Stimulated activated CD4-positive, alpha-beta T cell treated with anti-CD3 and anti-CD28 coated beads, Interleukin-12 subunit alpha, Interleukin-12 subunit beta, amount 100 ng/mL, for 4 hours (primary cell): ENCODE results near the gene NR1H4.
"Not testable (repeated sequence)": the region's sequence is repeated elsewhere in the genome, so short reads cannot be mapped to it uniquely, and the experiment has no call there.

ENCODE experiments used
- DNase-seq: peaks from one replicate; pipeline ENCODE4 v3.0.0-alpha.2; 2020

Gene NR1H4

GRCh38 chr12:100520048-100520769 lies 46.5 kb downstream of the NR1H4 start:
- DNase-seq: no peak

- DNase-seq: no peak
Measured at GRCh38 chr12:100521958-100522357, 48.3 kb downstream of the NR1H4 start.

- DNase-seq: no peak
Measured at GRCh38 chr12:100528034-100528433, 54.4 kb downstream of the NR1H4 start.

DNA sequence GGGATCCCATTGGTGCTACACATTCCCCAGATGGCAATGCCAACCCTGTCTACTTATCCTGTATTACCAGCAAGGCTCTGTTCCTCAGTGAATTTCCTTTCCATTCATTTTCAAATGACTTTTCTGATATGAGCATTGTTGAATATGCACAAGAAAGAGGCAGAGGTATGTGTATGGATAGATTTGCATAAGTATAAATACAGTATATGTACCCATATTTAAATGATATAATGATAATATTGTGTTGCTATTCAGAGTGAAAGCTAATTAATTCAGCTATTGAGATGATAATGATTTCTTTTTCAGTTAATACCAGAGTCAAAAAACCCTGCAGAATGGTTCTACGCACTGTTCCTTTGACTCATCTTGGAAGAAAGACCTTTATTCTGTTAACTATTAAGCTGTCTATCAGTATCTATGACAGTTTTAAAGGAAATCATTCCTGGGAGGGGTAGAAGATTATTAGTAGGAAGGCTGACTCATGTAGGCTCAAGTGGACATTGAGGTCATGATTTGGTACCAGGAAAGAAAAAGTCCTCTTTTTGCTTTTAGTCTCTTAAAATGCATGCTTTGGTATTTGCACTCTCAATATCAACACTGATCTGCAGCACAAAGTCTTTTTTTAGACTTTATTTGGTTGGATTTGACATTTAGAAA lies 54.9 kb downstream of the NR1H4 start:
- DNase-seq: no peak

DNA sequence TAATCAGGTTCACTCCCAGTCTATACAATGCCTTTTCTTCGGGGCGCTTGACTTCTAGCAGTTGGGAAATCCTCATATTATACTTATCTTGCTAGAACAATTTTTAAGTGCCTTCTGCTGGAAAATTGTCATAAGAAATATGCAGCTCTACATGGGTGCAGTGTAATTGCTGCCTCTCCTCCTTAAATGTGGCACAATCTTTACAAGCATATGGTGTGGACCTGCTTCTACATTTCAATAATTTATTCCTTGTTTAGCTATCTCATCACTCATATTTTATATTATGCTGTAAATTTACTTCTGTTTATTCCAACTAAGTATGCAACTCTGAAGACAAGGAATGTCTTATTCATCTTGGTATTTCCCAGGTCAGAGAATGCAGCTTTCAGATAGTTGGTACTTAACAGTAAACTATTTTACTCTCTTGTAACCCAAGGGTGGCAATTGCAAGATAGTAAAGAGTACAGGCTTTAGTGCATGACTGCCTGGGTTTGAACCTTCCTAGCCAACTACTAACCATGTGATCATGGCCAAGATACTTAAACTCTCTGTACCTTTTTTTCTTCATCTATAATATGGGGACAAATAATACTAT lies 56.2 kb downstream of the NR1H4 start:
- no peak for DNase-seq

GRCh38 chr12:100533376-100533775 lies 59.7 kb downstream of the NR1H4 start:
- no peak for DNase-seq

DNA sequence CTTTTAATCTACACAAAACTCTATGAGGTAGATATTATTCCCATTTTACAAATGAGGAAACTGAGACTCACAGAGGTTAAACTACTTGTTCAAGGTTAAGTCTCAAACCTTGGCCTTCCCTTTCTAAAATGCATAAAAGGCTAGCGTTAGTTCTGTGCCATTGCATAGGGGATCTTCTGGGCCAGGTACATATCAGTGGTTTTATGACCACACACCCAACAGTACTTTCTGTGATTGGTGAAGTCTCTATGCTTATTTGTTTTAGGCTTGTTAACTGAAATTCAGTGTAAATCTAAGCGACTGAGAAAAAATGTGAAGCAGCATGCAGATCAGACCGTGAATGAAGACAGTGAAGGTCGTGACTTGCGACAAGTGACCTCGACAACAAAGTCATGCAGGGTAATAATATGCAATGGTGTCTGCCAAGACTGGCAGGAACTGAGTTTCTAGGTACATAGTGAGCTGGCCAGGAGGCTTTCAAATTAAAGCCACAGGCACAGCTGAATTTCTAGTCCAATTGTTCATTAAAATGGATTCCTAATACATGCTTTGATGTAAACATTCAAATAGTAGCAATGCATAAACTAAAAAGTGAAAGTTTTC lies 61.1 kb downstream of the NR1H4 start:
- no peak for DNase-seq

DNA sequence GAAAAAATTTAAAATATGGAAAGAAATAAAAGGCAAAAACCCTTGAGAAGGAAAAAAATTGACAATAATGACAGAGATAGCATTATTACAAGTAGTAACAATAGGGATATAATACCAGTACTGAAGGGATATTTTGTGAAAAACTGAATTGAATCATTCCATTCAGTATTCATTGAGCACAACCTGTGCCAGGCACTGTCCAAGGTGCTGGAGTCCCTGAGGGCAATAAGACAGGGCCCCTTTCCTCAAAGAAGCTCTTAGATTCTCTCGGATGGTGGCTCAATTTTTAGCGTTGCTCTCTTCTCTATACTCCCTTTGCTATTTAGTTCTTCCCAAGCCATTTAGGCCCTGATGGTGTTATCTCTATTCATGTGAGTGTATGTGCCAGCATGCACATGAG lies 65.5 kb downstream of the NR1H4 start:
- no peak for DNase-seq

DNA sequence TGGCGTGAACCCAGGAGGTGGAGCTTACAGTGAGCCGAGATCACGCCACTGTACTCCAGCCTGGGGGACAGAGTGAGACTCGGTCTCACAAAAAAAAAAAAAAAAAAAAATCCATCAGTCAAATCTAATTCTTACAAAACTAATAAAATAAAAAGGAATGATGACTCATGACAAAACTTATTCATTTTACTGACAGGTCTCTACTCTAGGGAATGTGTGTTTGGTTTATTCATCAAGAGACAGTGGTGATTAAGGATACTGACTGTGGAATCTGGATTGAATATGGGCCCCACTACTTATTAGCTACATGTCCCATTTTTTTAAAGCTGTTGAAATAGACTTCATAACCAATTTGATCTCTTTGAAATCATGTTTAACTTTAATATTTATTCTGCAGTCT lies 70.5 kb downstream of the NR1H4 start:
- no peak for DNase-seq

GRCh38 chr12:100545092-100545491 lies 71.4 kb downstream of the NR1H4 start:
- DNase-seq: no peak

DNA sequence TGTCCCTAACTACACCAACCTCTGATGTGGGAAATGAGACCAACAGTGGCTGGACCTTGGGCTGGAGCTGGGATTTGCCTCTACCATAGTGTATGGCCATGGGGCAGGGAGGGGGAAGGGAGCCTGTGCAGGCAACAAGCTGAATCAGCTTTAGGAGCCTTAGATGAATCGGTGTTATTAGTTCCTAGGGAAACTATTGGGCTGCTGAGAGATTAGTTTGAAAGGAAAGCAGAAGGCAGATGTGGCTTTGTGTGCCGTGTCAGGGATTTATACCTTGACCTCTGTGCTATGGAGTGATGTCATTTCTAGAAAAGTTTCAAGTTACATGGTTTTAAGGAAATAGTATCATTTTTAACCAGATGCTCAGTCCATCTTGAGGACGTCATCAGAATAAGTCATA lies 80.3 kb downstream of the NR1H4 start:
- DNase-seq: no peak

- DNase-seq: no peak
Measured at GRCh38 chr12:100554608-100555077, 81.0 kb downstream of the NR1H4 start.

DNA sequence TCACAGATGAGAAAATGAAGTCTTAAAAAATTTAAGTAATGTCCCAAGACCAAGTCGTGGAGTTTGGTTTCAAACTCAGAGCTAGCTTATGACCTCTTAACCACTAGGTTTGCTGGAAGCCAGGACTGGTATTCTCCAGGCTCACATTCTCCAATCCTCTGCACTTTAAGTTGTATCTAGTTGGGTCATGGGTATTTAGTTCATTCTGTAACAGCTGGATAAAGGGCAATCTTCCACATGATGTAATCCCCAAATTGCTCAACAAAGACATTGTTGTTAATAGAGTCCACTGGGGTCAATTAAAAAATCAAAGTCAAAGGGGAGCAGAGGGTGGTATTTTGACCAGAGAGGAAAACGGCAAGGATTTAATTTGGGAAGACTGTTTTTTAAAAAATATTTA lies 82.1 kb downstream of the NR1H4 start:
- no peak for DNase-seq

DNA sequence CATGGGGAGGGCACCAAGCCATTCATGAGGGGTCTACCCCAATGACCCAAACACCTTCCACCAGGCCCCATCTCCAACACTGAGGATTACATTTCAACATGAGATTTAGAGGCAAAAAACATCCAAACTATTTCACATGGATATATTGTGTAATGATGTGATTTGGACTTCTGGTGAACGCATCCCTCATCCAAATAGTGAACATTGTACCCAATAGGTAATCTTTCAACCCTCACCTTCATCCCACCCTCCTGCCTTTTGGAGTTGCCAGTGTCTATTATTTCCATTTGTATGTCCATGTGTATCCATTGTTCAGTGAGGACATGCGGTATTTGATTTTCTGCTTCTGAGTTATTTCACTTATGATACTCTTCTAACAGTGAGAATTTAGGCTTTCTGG lies 83.7 kb downstream of the NR1H4 start:
- DNase-seq: no peak

DNA sequence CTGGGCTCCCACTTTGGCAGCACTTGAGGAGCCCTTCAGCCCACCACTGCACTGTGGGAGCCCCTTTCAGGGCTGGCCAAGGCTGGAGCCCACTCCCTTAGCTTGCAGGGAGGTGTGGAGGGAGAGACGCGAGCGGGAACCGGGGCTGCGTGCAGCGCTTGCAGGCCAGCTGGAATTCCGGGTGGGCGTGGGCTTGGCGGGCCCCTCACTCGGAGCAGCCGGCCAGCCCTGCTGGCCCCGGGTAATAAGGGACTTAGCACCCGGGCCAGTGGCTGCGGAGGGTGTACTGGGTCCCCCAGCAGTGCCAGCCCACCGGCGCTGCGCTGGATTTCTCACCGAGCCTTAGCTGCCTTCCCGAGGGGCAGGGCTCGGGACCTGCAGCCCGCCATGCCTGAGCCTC lies 85.6 kb downstream of the NR1H4 start:
- DNase-seq: not testable (repeated sequence)

DNA sequence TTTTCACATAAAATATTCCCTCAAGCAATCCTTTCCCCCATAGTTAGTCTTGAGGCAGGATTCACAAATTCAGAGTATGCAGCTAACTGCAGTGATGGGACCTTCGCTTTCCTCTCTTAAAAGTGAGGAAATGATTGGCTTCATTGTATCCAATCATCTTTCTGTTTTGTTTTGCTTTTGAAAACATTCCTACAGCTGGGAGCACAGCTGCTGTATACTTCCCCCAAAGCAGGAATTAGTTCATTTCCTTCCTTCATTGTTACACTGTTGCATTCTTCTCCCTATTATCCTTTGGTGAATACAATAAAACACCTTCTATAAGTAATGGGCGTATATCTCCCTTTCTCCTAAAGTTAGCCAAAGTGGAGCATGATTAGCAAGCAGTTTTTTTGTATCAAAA lies 90.4 kb downstream of the NR1H4 start:
- DNase-seq: no peak

GRCh38 chr12:100564905-100565467 lies 91.3 kb downstream of the NR1H4 start:
- DNase-seq: no peak

- no peak for DNase-seq
Measured at GRCh38 chr12:100565987-100566545, 92.4 kb downstream of the NR1H4 start.

GRCh38 chr12:100566887-100567637 lies 93.4 kb downstream of the NR1H4 start:
- no peak for DNase-seq

DNA sequence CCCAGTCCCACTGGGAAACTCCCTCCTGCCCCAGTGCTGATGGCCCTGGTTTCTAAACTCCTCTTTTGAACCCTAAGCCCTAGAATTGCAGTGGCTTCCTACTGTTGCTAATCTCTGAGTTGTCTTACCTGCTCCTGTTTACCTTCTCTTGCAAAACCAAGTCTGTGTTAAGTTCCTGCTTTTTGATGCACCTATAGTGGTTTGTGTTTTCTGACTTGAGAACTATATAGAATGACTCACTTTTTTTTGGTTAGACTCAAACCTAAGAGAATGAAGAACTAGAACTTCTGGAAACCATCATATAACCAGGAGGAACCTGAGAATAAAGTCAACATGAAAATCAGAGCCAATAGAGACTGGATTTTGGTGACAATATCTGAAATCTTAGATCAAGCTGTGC lies 94.3 kb downstream of the NR1H4 start:
- DNase-seq: no peak

GRCh38 chr12:100572184-100572583 lies 98.5 kb downstream of the NR1H4 start:
- DNase-seq: no peak
